Endothelial cell of umbilical vein (primary cell): Measurements from ENCODE around the gene HOXD10. TPM values are rescaled to one million over a fixed set of nuclear protein-coding genes. Genes with fewer than 3 reads are reported as not detected.

Experiments used
- BruUV-seq: library from RNA; stranded (reverse); fragments of 400-500 nt; replicated peaks from 2 replicates; lab custom pipeline; 2021; lab: Mats Ljungman, UMichigan
- CTCF ChIA-PET: fragments of 300-600, 350-600 bp; sonication (Branson Sonifier 250); formaldehyde crosslinking; loops from one replicate; lab custom pipeline; 2021; ENCODE audit warnings: antibody characterized with exemption, inconsistent platforms; lab: Charles Lee
- POLR2A ChIA-PET: fragments of 300-600, 350-600 bp; sonication (Branson Sonifier 250); formaldehyde crosslinking; loops from one replicate; lab custom pipeline; 2021; ENCODE audit warnings: antibody characterized with exemption, inconsistent platforms; lab: Charles Lee
- DNase-seq: peaks from one replicate; pipeline ENCODE4 v3.0.0-alpha.2; 2011; ENCODE audit warnings: low read depth, low spot score
- FAIRE-seq: peaks from 2 replicates; lab custom pipeline; 2011; peaks lifted over from hg19 to GRCh38; lab: Jason Lieb, UNC
- H2AFZ ChIP-seq: 2 replicates; pipeline ENCODE4 v1.6.0; 2012; ENCODE audit warnings: low read depth, low read length, control low read depth, inconsistent platforms
- H3K27ac ChIP-seq: 2 replicates; pipeline ENCODE4 v1.5.1; 2011; ENCODE audit warnings: low read depth, mild to moderate bottlenecking, control low read depth, low read length, moderate library complexity; ENCODE audit not compliant: insufficient read depth
- H3K27me3 ChIP-seq, 2 experiments: 2 replicates each; pipeline versions ENCODE4 v1.6.0 to v1.6.1; 2011; ENCODE audit warnings: low read length in 2 of 2, mixed read lengths in 1 of 2; ENCODE audit not compliant: control insufficient read depth in 2 of 2, insufficient read depth in 2 of 2
- H3K36me3 ChIP-seq, 2 experiments: 2 replicates in 1 of 2; 3 replicates in 1 of 2; pipeline ENCODE4 v1.5.1; 2011; ENCODE audit warnings: low read length in 2 of 2, mild to moderate bottlenecking in 1 of 2, moderate library complexity in 1 of 2; ENCODE audit not compliant: control insufficient read depth in 2 of 2, insufficient read depth in 2 of 2; ENCODE audit errors: extremely low read depth in 1 of 2
- H3K4me1 ChIP-seq: 3 replicates; pipeline ENCODE4 v1.5.1; 2011; ENCODE audit warnings: mild to moderate bottlenecking, low read length; ENCODE audit not compliant: control insufficient read depth, insufficient read depth; ENCODE audit errors: extremely low read depth
- H3K4me2 ChIP-seq: 2 replicates; pipeline ENCODE4 v1.6.1; 2011; ENCODE audit warnings: low read length, control low read depth, mixed read lengths; ENCODE audit not compliant: insufficient read depth
- H3K4me3 ChIP-seq, 3 experiments: fragments of 200-600 bp in 1 of 3; sonication (generic), shearing (Covaris generic) in 1 of 3; replicated peaks in 1 of 3; 2 replicates each; pipeline ENCODE4 v1.5.1; 2011 to 2016; ENCODE audit warnings: control low read depth in 3 of 3, low read length in 3 of 3, mild to moderate bottlenecking in 2 of 3, inconsistent platforms in 1 of 3, low read depth in 1 of 3, moderate library complexity in 1 of 3; ENCODE audit not compliant: insufficient read depth in 1 of 3
- H3K79me2 ChIP-seq: 2 replicates; pipeline ENCODE4 v1.6.0; 2012; ENCODE audit warnings: low read length, inconsistent platforms; ENCODE audit not compliant: control insufficient read depth, insufficient read depth
- H3K9ac ChIP-seq: replicated peaks from 2 replicates; pipeline ENCODE3; 2011; ENCODE audit warnings: low read length, control low read depth; ENCODE audit not compliant: insufficient read depth; ENCODE audit errors: extremely low read depth
- H3K9me1 ChIP-seq: replicated peaks from 3 replicates; pipeline ENCODE4 v1.6.0; 2011; ENCODE audit warnings: mild to moderate bottlenecking, low read length; ENCODE audit not compliant: control insufficient read depth, insufficient read depth; ENCODE audit errors: extremely low read depth
- H3K9me3 ChIP-seq: replicated peaks from 2 replicates; pipeline ENCODE4 v1.5.1; 2012; ENCODE audit warnings: low read length, inconsistent platforms; ENCODE audit not compliant: control insufficient read depth, insufficient read depth
- H4K20me1 ChIP-seq: replicated peaks from 2 replicates; pipeline ENCODE3; 2011; ENCODE audit warnings: mild to moderate bottlenecking, low read length; ENCODE audit not compliant: control insufficient read depth, insufficient read depth; ENCODE audit errors: extremely low read depth
- EZH2 ChIP-seq: IDR thresholded peaks from 2 replicates; pipeline ENCODE4 v1.6.1; 2012; ENCODE audit warnings: borderline replicate concordance, low read depth, mild to moderate bottlenecking, moderate library complexity, low read length, inconsistent platforms; ENCODE audit not compliant: severe bottlenecking
- GATA2 ChIP-seq: IDR thresholded peaks from 2 replicates; pipeline ENCODE4 v1.7.0; 2011; ENCODE audit warnings: low read depth, mild to moderate bottlenecking, moderate library complexity, mixed read lengths, low read length; ENCODE audit not compliant: insufficient read length, insufficient read depth
- JUN ChIP-seq: IDR thresholded peaks from 2 replicates; pipeline ENCODE4 v1.6.1; 2011; ENCODE audit warnings: borderline replicate concordance, low read depth; ENCODE audit not compliant: insufficient read length, insufficient read depth
- MYC ChIP-seq: IDR thresholded peaks from one replicate; pipeline ENCODE4 v1.6.1; 2011; ENCODE audit warnings: mild to moderate bottlenecking, low read depth, low read length
- POLR2A ChIP-seq: IDR thresholded peaks from 2 replicates; pipeline ENCODE4 v1.6.1; 2012; ENCODE audit warnings: low read depth, mild to moderate bottlenecking, control low read depth, low read length
- POLR2AphosphoS5 ChIP-seq: IDR thresholded peaks from 2 replicates; pipeline ENCODE4 v1.6.1; 2012; ENCODE audit warnings: low read depth, mild to moderate bottlenecking, control low read depth, low read length, moderate library complexity; ENCODE audit not compliant: insufficient read depth
- dilution Hi-C: fragments of 300-500 bp; cut with MboI; formaldehyde crosslinking; loops from one replicate; pipeline ENCODE4 v1.15.0; 2019; ENCODE audit warnings: low sequenced_read_pairs; ENCODE audit not compliant: extremely low pct_ligation_motif_present
- intact Hi-C: fragments of 100-400 bp; cut with micrococcal nuclease; formaldehyde crosslinking; loops from one replicate; pipeline ENCODE4 v1.10.0; 2022
- polyA plus RNA-seq, 4 experiments: library from polyadenylated mRNA; depleted of rRNA in 3 of 4; stranded (reverse) in 3 of 4; unstranded in 1 of 4; fragments of >200 nt; gene quantifications; 2 replicates each; pipeline versions ENCODE4 v1.2.1 to v1.2.3, GENCODE V29; 2011 to 2012; ENCODE audit warnings: missing spikeins in 1 of 4
- total RNA-seq: library from RNA; stranded (reverse); gene quantifications from 2 replicates; pipeline ENCODE4 v1.2.3, GENCODE V29; 2021

Gene HOXD10
- total and polyA plus RNA-seq, 2 donors (not counting 3 experiments of a cell fraction or from before 2014, with no cell fraction given), result not detected

DNA sequence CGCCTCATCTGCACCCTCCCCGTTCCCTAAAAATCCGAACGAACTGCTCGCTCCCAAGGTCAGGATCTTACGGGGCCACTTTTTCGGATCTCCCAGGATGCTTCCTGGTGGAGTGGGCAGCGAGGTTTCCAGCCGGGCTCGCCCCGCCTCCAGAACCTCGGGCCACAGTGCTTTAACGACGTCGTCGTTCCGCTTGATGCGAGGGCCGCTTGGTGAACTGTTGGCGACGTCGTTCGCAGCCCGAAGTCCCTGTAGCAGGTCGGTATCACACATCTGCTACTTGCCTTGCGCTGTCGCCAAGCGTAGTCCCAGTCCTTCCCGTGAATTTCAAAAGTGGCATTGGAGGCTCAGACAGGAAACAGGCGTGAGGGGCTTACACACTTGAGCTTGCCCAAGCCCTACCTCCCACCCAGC is 48.2 kb upstream of the HOXD10 start:
- no peak overlapping the region for H3K4me2 ChIP-seq
- H3K9ac ChIP-seq, result no peak overlapping the region
- TF ChIP-seq POLR2AphosphoS5 (no peak), EZH2 (peak; percentile 83)
- dilution Hi-C loops (no loop called here), intact Hi-C loops (no loop called here)
- no peak for DNase-seq
- no peak overlapping the region for H3K27ac ChIP-seq
- peaks cover 5% of the 10 kb centered on the region for H3K4me1 ChIP-seq
- BruUV-seq, result no TSS peak
- no peaks in the 10 kb centered on the region for H3K9me3 ChIP-seq
- no peaks in the 10 kb centered on the region for H3K36me3 ChIP-seq
- ChIA-PET POLR2A (no interaction called here), CTCF (no interaction called here)
- no peaks in the 10 kb centered on the region for H3K9me1 ChIP-seq
- H2AFZ ChIP-seq, result no peak overlapping the region
- FAIRE-seq, result no peak
- H3K27me3 ChIP-seq, result peaks cover 84 to 97% of the 10 kb centered on the region in 2 experiments
- no peaks in the 10 kb centered on the region for H4K20me1 ChIP-seq
- no peaks in the 10 kb centered on the region for H3K79me2 ChIP-seq
- no peak overlapping the region for H3K4me3 ChIP-seq

DNA sequence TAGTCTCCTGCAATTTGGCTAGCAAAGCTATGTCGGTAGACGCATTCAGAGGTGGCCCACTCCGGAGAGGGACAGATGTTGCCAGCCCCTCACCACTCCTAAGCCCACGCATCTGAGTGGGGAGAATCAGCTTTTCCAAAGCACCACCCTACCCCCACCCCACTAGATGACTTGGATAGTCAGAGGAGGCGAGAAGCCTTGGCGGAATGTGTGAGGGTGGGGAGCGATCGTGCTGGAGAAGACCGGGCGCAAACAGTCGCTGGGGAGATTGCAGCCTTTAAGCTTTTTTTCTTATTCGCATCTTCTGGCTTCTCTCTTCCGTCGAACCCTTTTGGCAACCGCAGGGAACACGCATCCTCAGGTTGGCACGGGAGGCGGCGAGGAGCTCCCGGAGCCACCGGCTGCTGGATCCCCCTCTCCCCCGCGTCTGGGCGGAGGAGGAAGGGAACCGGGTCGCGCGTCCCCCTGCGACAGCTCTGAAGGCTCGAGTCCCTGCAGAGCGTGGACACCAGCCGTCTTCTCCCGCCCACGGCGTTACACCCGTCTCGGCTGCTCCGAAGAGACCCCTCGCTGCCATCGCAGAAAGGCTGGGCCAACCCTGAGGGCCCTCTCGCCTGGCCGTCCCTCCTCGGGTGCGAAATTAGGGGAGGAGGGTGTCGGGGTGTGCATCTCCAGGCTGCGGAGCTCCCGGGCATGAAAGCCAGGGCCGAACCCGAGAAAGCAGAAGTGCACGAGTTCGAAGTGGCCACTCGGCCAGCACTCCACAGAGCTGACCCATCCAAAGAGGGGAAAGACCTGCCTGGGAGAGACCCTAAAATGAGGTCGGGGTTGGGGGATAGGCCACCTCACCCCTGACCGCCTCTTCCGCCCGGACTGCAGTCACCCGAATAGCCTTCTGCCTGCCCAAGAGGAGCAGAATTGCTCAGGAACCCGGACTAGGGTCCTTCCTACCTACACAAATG is 45.0 kb upstream of the HOXD10 start:
- Histone ChIP-seq H3K4me3 (no peak overlapping the region), H3K4me2 (no peak overlapping the region), H3K4me1 (peaks cover 5% of the 10 kb centered on the region), H3K9me3 (no peaks in the 10 kb centered on the region), H3K9me1 (no peaks in the 10 kb centered on the region), H3K9ac (no peak overlapping the region), H3K27ac (no peak overlapping the region), H3K36me3 (no peaks in the 10 kb centered on the region), H2AFZ (no peak overlapping the region), H3K27me3 (peaks cover 92 to 99% of the 10 kb centered on the region in 2 experiments), H4K20me1 (no peaks in the 10 kb centered on the region), H3K79me2 (no peaks in the 10 kb centered on the region)
- ChIA-PET CTCF (interaction anchor here (0.9 to 1.1 kb wide), 3 partner anchors 8 to 381 kb away, joined by 3 to 6 read pairs (median 5); no protein-coding TSS in a partner anchor), POLR2A (no interaction called here)
- intact Hi-C loops, result no loop called here
- no peak for FAIRE-seq
- DNase-seq, result no peak
- no TSS peak for BruUV-seq
- dilution Hi-C loops, result no loop called here
- TF ChIP-seq MYC, result no peak
- TF ChIP-seq GATA2, result no peak
- no peak for TF ChIP-seq POLR2A
- peak; percentile 91 for TF ChIP-seq EZH2
- no peak for TF ChIP-seq JUN
